ENCODE measurements around the gene KIR2DL4.

DNA sequence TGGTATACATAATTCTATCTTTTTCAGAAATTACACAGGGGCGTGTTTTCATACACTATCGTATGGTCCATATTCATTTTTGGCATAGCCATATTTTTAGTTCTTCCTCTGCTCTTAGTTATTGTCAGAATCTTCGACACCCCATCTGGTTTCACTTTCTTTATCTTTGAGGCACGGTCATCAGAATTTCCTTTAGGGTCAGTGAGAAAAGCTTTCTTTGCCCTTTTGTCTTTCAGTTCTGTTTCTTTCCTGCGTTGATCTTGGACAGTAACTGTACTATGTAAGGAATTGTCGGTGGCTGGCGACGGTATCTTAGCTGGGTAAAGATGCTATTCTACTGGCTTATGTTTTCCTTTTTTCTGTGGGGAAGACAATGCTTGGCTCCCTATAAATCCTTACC lies 10.6 kb upstream of the KIR2DL4 start:
- TF ChIP-seq, protein P1, sequence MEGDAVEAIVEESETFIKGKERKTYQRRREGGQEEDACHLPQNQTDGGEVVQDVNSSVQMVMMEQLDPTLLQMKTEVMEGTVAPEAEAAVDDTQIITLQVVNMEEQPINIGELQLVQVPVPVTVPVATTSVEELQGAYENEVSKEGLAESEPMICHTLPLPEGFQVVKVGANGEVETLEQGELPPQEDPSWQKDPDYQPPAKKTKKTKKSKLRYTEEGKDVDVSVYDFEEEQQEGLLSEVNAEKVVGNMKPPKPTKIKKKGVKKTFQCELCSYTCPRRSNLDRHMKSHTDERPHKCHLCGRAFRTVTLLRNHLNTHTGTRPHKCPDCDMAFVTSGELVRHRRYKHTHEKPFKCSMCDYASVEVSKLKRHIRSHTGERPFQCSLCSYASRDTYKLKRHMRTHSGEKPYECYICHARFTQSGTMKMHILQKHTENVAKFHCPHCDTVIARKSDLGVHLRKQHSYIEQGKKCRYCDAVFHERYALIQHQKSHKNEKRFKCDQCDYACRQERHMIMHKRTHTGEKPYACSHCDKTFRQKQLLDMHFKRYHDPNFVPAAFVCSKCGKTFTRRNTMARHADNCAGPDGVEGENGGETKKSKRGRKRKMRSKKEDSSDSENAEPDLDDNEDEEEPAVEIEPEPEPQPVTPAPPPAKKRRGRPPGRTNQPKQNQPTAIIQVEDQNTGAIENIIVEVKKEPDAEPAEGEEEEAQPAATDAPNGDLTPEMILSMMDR (IDR thresholded peaks at IDR 0.05), result no peak
- no peak for TF ChIP-seq POLR2AphosphoS5 (IDR thresholded peaks at IDR 0.05; ENCODE audit: low read depth, low read length)
- TF ChIP-seq, protein P2, sequence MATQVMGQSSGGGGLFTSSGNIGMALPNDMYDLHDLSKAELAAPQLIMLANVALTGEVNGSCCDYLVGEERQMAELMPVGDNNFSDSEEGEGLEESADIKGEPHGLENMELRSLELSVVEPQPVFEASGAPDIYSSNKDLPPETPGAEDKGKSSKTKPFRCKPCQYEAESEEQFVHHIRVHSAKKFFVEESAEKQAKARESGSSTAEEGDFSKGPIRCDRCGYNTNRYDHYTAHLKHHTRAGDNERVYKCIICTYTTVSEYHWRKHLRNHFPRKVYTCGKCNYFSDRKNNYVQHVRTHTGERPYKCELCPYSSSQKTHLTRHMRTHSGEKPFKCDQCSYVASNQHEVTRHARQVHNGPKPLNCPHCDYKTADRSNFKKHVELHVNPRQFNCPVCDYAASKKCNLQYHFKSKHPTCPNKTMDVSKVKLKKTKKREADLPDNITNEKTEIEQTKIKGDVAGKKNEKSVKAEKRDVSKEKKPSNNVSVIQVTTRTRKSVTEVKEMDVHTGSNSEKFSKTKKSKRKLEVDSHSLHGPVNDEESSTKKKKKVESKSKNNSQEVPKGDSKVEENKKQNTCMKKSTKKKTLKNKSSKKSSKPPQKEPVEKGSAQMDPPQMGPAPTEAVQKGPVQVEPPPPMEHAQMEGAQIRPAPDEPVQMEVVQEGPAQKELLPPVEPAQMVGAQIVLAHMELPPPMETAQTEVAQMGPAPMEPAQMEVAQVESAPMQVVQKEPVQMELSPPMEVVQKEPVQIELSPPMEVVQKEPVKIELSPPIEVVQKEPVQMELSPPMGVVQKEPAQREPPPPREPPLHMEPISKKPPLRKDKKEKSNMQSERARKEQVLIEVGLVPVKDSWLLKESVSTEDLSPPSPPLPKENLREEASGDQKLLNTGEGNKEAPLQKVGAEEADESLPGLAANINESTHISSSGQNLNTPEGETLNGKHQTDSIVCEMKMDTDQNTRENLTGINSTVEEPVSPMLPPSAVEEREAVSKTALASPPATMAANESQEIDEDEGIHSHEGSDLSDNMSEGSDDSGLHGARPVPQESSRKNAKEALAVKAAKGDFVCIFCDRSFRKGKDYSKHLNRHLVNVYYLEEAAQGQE (IDR thresholded peaks at IDR 0.05; ENCODE audit: insufficient read depth in 1 of 2, low read depth in 2 of 2, low read length in 1 of 2), result no peak

Data from Panc1 (cell line).